HepG2 (cell line): Measurements from ENCODE around the gene NBPF3. TPM values are rescaled to one million over a fixed set of nuclear protein-coding genes. Genes with fewer than 3 reads are reported as not detected.

Experiments used
- ATF3 ChIP-seq: sonication (generic); formaldehyde crosslinking; IDR thresholded peaks from 2 replicates; pipeline ENCODE4 v1.4.0; 2020; ENCODE audit warnings: missing genetic modification reagents
- DMAP1 ChIP-seq: IDR thresholded peaks from 2 replicates; pipeline ENCODE4 v1.6.1; 2016
- ETS1 ChIP-seq: sonication (generic); formaldehyde crosslinking; IDR thresholded peaks from 2 replicates; pipeline ENCODE4 v1.4.0; 2020; ENCODE audit warnings: missing genetic modification reagents
- ETV6 ChIP-seq: sonication (generic); formaldehyde crosslinking; conservative IDR thresholded peaks from 2 replicates; pipeline ENCODE4 v1.4.0; 2020; ENCODE audit warnings: missing genetic modification reagents
- FOXA1 ChIP-seq, 2 experiments: fragments of 450-650 bp in 1 of 2; sonication (generic) in 1 of 2; formaldehyde crosslinking in 1 of 2; IDR thresholded peaks; 2 replicates each; pipeline versions ENCODE4 v1.4.0 to v1.6.1; 2016 to 2020; ENCODE audit warnings: missing genetic modification reagents in 1 of 2
- GPBP1L1 ChIP-seq: sonication (generic); formaldehyde crosslinking; IDR thresholded peaks from 2 replicates; pipeline ENCODE4 v1.5.0; 2020; ENCODE audit warnings: mild to moderate bottlenecking, missing genetic modification reagents
- IKZF5 ChIP-seq: IDR thresholded peaks from 2 replicates; pipeline ENCODE4 v1.6.1; 2018; ENCODE audit warnings: missing genetic modification reagents, mild to moderate bottlenecking, missing compliant biosample characterization
- MAFG ChIP-seq: sonication (generic); formaldehyde crosslinking; IDR thresholded peaks from 2 replicates; pipeline ENCODE4 v1.5.1; 2020; ENCODE audit warnings: mild to moderate bottlenecking, missing genetic modification reagents
- NFYC ChIP-seq: IDR thresholded peaks from 2 replicates; pipeline ENCODE4 v1.6.1; 2016; ENCODE audit warnings: missing genetic modification reagents, missing compliant biosample characterization
- PRMT3 ChIP-seq: sonication (generic); formaldehyde crosslinking; IDR thresholded peaks from 2 replicates; pipeline ENCODE4 v1.8.1; 2022; ENCODE audit warnings: low read depth, mild to moderate bottlenecking, moderate library complexity, missing genetic modification reagents, borderline replicate concordance
- RAD21 ChIP-seq: fragments of 450-650 bp; formaldehyde crosslinking; IDR thresholded peaks from 2 replicates; pipeline ENCODE4 v1.5.0; 2020; ENCODE audit warnings: mild to moderate bottlenecking
- RFX3 ChIP-seq: IDR thresholded peaks from 2 replicates; pipeline ENCODE4 v1.6.1; 2016; ENCODE audit warnings: missing biosample characterization, missing genetic modification reagents
- TCF7L2 ChIP-seq: IDR thresholded peaks from 2 replicates; pipeline ENCODE4 v1.6.1; 2011; ENCODE audit warnings: mild to moderate bottlenecking, low read depth, low read length, moderate library complexity
- YEATS2 ChIP-seq: sonication (generic); formaldehyde crosslinking; IDR thresholded peaks from 2 replicates; pipeline ENCODE4 v1.4.0; 2020; ENCODE audit warnings: missing genetic modification reagents, borderline replicate concordance
- ZFP36L2 ChIP-seq: sonication (generic); formaldehyde crosslinking; IDR thresholded peaks from 2 replicates; pipeline ENCODE4 v1.4.0; 2020; ENCODE audit warnings: missing genetic modification reagents
- ZFP41 ChIP-seq: sonication (generic); formaldehyde crosslinking; IDR thresholded peaks from 2 replicates; pipeline ENCODE4 v1.4.0; 2020; ENCODE audit warnings: mild to moderate bottlenecking, missing genetic modification reagents, borderline replicate concordance
- ZFP62 ChIP-seq: sonication (generic); formaldehyde crosslinking; IDR thresholded peaks from 2 replicates; pipeline ENCODE4 v1.4.0; 2020; ENCODE audit warnings: missing genetic modification reagents
- ZNF207 ChIP-seq: fragments of 450-650 bp; IDR thresholded peaks from 2 replicates; pipeline ENCODE4 v1.6.1; 2016; ENCODE audit warnings: antibody characterized with exemption, borderline replicate concordance
- ZNF441 ChIP-seq: sonication (generic); formaldehyde crosslinking; IDR thresholded peaks from 2 replicates; pipeline ENCODE4 v1.7.0; 2021; ENCODE audit warnings: missing genetic modification reagents, borderline replicate concordance
- ZNF546 ChIP-seq: sonication (generic); formaldehyde crosslinking; conservative IDR thresholded peaks from 2 replicates; pipeline ENCODE4 v1.8.1; 2023; ENCODE audit warnings: mild to moderate bottlenecking, missing genetic modification reagents
- ZNF563 ChIP-seq: sonication (generic); formaldehyde crosslinking; IDR thresholded peaks from 2 replicates; pipeline ENCODE4 v1.8.0; 2022; ENCODE audit warnings: mild to moderate bottlenecking, moderate library complexity, missing genetic modification reagents
- ZNF577 ChIP-seq: sonication (generic); formaldehyde crosslinking; IDR thresholded peaks from 2 replicates; pipeline ENCODE4 v1.4.0; 2020; ENCODE audit warnings: mild to moderate bottlenecking, low read depth, missing genetic modification reagents, borderline replicate concordance
- ZNF724P ChIP-seq: sonication (generic); formaldehyde crosslinking; IDR thresholded peaks from 2 replicates; pipeline ENCODE4 v1.8.0; 2022; ENCODE audit warnings: missing genetic modification reagents, borderline replicate concordance
- ZNF737 ChIP-seq: sonication (generic); formaldehyde crosslinking; IDR thresholded peaks from 2 replicates; pipeline ENCODE4 v1.5.0; 2020; ENCODE audit warnings: missing genetic modification reagents, mild to moderate bottlenecking, borderline replicate concordance
- ZNF782 ChIP-seq: sonication (generic); formaldehyde crosslinking; IDR thresholded peaks from 2 replicates; pipeline ENCODE4 v1.4.0; 2020; ENCODE audit warnings: missing genetic modification reagents, mild to moderate bottlenecking, borderline replicate concordance
- ZSCAN29 ChIP-seq: sonication (generic); formaldehyde crosslinking; conservative IDR thresholded peaks from 2 replicates; pipeline ENCODE4 v1.4.0; 2020; ENCODE audit warnings: mild to moderate bottlenecking, missing genetic modification reagents
- polyA plus RNA-seq, 8 experiments: library from polyadenylated mRNA; depleted of rRNA in 3 of 8; stranded (reverse) in 7 of 8; unstranded in 1 of 8; fragments of >200 nt; fragmentation: Illumina TruSeq in 4 of 8; extraction: Trizol in 4 of 8; gene quantifications; 2 replicates each; pipeline versions ENCODE4 v1.2.1 to v1.2.3, GENCODE V29; 2011 to 2016; ENCODE audit warnings: low read depth in 4 of 8, missing spikeins in 1 of 8, mixed read lengths in 1 of 8; ENCODE audit not compliant: insufficient read depth in 1 of 8
- total RNA-seq, 5 experiments: library from RNA; depleted of rRNA; stranded (reverse); fragments of >200 nt; fragmentation: Illumina TruSeq; extraction: Trizol; gene quantifications; 2 replicates each; pipeline ENCODE4 v1.2.3, GENCODE V29; 2016; ENCODE audit warnings: low read depth in 1 of 5
- TF ChIP-seq, protein P1 (sequence below): sonication (generic); formaldehyde crosslinking; IDR thresholded peaks from 2 replicates; pipeline ENCODE4 v1.5.0; 2020; ENCODE audit warnings: missing genetic modification reagents

NBPF3 gene
- total and polyA plus RNA-seq, 2 of the 13 experiments (the other 11 are each of a cell fraction or from before 2014, with no cell fraction given), result 3.5 to 4.9 TPM

DNA sequence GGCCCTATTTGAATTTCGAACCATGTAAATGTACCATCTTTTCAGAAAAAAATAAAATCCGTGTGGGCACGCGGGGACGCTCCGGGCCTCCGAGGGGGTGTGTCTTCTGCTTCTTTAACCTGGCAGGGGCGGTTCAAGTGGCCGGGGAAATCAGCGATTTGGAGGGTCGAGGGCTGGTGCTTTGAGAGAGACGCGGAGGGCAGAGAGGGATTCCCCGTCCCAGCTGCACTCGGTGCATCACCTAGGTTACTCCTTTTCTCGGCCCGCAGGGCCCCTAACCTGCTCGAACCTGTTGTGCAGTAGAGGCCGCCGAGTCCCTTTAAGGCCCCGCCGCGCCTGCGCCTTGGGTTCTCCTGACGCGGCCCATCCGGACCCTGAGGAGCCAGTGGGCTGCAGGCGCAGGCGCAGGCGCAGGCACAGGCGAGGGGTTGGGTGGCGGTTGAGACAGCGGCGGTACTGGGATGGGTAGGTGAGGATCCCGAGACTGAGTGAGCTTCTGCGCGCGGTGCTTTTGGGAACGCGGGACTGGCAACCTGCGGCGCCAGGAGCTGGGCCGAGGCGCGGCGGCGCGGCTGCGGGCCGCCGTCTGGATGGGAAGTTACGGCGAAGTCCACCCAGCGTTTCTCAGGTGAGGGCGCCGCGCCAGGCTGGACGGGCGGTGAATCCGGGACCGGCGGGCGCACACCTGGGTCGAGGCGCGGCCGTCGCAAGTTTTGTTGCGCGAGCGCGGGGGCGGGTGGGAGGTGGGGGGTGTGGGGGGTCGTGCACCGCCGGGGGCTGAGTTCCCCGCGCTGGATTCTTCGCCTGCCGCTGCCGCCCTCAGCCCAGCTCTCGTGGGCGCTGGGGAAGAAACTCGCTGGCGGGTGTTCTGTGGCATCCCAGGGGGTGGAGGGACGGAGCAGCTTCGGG lies at the start of gene NBPF3 (continued):
- TF ChIP-seq, protein P1, sequence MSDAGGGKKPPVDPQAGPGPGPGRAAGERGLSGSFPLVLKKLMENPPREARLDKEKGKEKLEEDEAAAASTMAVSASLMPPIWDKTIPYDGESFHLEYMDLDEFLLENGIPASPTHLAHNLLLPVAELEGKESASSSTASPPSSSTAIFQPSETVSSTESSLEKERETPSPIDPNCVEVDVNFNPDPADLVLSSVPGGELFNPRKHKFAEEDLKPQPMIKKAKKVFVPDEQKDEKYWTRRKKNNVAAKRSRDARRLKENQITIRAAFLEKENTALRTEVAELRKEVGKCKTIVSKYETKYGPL (CRISPR knock-in tag), result no peak
- no peak for TF ChIP-seq ZSCAN29 (CRISPR knock-in tag)
- TF ChIP-seq ZNF577 (CRISPR knock-in tag), result no peak
- TF ChIP-seq ZNF724P, result 0 out of 2 replicates have a peak, but pooled peaks have one; percentile 40
- TF ChIP-seq ATF3 (CRISPR knock-in tag), result no peak
- no peak for TF ChIP-seq ZNF441 (CRISPR knock-in tag)
- no peak for TF ChIP-seq YEATS2 (CRISPR knock-in tag)
- no peak for TF ChIP-seq ETV6 (CRISPR knock-in tag)
- no peak for TF ChIP-seq ZNF207
- no peak for TF ChIP-seq MAFG (CRISPR knock-in tag)
- TF ChIP-seq ZNF737 (CRISPR knock-in tag), result no peak
- no peak for TF ChIP-seq ZNF546 (CRISPR knock-in tag)
- TF ChIP-seq ZFP41 (CRISPR knock-in tag), result no peak
- no peak; the same call in 1 of the 2 replicates for TF ChIP-seq ZNF563
- TF ChIP-seq PRMT3 (CRISPR knock-in tag), result no peak
- TF ChIP-seq TCF7L2, result no peak
- peak; percentile 56; the same call in 1 of the 2 replicates for TF ChIP-seq ZNF782 (CRISPR knock-in tag)
- TF ChIP-seq ZFP62 (CRISPR knock-in tag), result no peak
- TF ChIP-seq ETS1 (CRISPR knock-in tag), result no peak
- TF ChIP-seq DMAP1 (CRISPR knock-in tag), result no peak
- no peak for TF ChIP-seq ZFP36L2
- no peak for TF ChIP-seq NFYC (CRISPR knock-in tag)
- TF ChIP-seq RFX3 (CRISPR knock-in tag), result no peak
- TF ChIP-seq RAD21 (CRISPR knock-in tag), result no peak
- TF ChIP-seq GPBP1L1 (CRISPR knock-in tag), result no peak
- TF ChIP-seq FOXA1 (IDR thresholded peaks at IDR 0.05), result no peak
- TF ChIP-seq FOXA1 (CRISPR knock-in tag; IDR thresholded peaks at IDR 0.05), result no peak
- no peak for TF ChIP-seq IKZF5 (CRISPR knock-in tag)
